Measurements from ENCODE around the gene NCOA4. TPM values are rescaled to one million over a fixed set of nuclear protein-coding genes. Genes with fewer than 3 reads are reported as not detected.
A peak's percentile ranks its signal among the peaks of the same experiment; 100 is the strongest.
"Not testable (repeated sequence)": the region's sequence is repeated elsewhere in the genome, so short reads cannot be mapped to it uniquely, and the experiment has no call there.

Gene NCOA4
- total RNA-seq, 1 donor from 2014 or later = 187 TPM

GRCh38 chr10:45997994-45998763 is 32.2 kb downstream of the NCOA4 start:
- Histone ChIP-seq H3K27me3 (no peaks in the 10 kb centered on the region), H3K4me3 (no peak overlapping the region), H3K4me1 (no peaks in the 10 kb centered on the region), H3K27ac (no peak overlapping the region), H3K36me3 (peaks cover 52% of the 10 kb centered on the region), H3K9me3 (no peaks in the 10 kb centered on the region)
- no peak for DNase-seq
- intact Hi-C loops (cut with DNase I) = no loop called here
- peak; percentile 63 for ATAC-seq
- TF ChIP-seq, protein P1, sequence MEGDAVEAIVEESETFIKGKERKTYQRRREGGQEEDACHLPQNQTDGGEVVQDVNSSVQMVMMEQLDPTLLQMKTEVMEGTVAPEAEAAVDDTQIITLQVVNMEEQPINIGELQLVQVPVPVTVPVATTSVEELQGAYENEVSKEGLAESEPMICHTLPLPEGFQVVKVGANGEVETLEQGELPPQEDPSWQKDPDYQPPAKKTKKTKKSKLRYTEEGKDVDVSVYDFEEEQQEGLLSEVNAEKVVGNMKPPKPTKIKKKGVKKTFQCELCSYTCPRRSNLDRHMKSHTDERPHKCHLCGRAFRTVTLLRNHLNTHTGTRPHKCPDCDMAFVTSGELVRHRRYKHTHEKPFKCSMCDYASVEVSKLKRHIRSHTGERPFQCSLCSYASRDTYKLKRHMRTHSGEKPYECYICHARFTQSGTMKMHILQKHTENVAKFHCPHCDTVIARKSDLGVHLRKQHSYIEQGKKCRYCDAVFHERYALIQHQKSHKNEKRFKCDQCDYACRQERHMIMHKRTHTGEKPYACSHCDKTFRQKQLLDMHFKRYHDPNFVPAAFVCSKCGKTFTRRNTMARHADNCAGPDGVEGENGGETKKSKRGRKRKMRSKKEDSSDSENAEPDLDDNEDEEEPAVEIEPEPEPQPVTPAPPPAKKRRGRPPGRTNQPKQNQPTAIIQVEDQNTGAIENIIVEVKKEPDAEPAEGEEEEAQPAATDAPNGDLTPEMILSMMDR (IDR thresholded peaks at IDR 0.05) = no peak

- no peaks in the 10 kb centered on the region for H3K9me3 ChIP-seq
- TF ChIP-seq, protein P1 (IDR thresholded peaks at IDR 0.05) = no peak
- intact Hi-C loops (cut with DNase I) = no loop called here
- no peak for DNase-seq
- peaks cover 50% of the 10 kb centered on the region for H3K36me3 ChIP-seq
- H3K27ac ChIP-seq = no peak overlapping the region
- no peaks in the 10 kb centered on the region for H3K27me3 ChIP-seq
- no peak overlapping the region for H3K4me3 ChIP-seq
- ATAC-seq = no peak
- no peaks in the 10 kb centered on the region for H3K4me1 ChIP-seq
Observed at GRCh38 chr10:45997557-45997956, 32.9 kb downstream of the NCOA4 start.

DNA sequence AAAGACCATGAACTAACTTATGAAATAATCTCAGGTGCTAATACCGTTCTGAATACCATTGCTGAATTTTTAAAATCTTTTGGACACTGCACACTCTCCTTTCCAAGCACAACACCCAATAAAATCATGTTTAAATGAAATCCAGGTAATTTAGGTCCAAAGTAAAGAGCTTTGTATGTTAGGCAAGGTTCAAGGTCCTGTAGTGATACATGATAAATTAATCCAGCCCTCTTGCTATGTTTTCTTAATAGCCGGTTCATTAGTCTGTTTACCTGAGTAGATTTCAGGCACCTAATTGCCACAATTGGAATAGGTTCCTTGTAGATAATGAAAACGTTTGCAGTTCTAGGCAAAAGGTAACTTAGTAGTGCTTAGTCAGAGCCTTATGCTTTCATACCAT is 44.8 kb downstream of the NCOA4 start:
- H3K4me1 ChIP-seq; ATAC-seq; DNase-seq; intact Hi-C loops (cut with DNase I); H3K4me3 ChIP-seq; H3K27me3 ChIP-seq; H3K27ac ChIP-seq; H3K9me3 ChIP-seq: not testable (repeated sequence)
- H3K36me3 ChIP-seq = peaks cover 45% of the 10 kb centered on the region

DNA sequence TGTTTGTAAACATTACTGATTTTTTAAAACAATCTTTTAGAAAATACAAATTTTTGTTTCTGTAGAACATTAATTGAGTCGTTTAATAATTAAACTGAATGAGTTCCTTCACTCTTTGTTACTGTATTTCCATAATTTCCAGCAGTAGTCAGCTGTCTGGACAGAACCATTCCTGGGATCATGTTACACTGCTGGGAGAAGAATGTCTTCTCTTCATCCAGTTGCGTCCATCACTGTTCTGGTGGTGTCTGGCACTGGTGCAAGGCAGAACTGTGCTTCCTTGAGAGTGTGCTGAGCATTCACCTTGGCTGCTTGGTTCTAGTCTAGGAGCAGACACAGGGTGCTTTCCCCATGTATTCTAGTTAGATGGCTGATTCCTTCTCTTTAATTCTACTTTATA is 46.0 kb downstream of the NCOA4 start:
- H3K27me3 ChIP-seq; DNase-seq; H3K9me3 ChIP-seq; H3K4me1 ChIP-seq; H3K27ac ChIP-seq; intact Hi-C loops (cut with DNase I); H3K4me3 ChIP-seq; ATAC-seq: not testable (repeated sequence)
- H3K36me3 ChIP-seq = peaks cover 35% of the 10 kb centered on the region

- H3K27ac ChIP-seq; H3K4me3 ChIP-seq; DNase-seq; H3K27me3 ChIP-seq; H3K9me3 ChIP-seq; H3K4me1 ChIP-seq; intact Hi-C loops (cut with DNase I): not testable (repeated sequence)
- ATAC-seq = peak; percentile 91
- TF ChIP-seq, protein P1 (IDR thresholded peaks at IDR 0.05) = peak; percentile 42
- peaks cover 27% of the 10 kb centered on the region for H3K36me3 ChIP-seq
Observed at GRCh38 chr10:45983538-45984186, 46.8 kb downstream of the NCOA4 start.

DNA sequence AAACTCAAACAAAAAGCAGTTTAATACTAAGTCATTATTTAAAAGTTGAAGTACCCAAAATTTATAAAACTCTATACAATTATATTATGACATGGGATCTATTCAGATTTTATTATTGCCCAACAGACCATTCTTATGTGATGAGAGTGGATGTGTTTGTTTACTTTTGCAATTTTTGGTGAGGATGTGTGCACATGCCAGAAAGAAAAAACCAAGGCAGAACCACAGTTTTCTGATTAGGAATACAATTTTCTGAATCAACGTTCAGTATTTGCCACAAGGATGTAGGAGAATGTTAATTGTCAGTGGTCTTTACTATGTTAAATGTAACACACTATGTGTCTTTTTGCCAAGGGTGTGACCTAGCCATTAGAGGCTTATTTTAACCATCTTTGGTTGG is 49.1 kb downstream of the NCOA4 start:
- intact Hi-C loops (cut with DNase I); H3K4me1 ChIP-seq; H3K27ac ChIP-seq; H3K27me3 ChIP-seq; ATAC-seq; H3K4me3 ChIP-seq; DNase-seq; H3K9me3 ChIP-seq: not testable (repeated sequence)
- H3K36me3 ChIP-seq = peaks cover 35% of the 10 kb centered on the region

GRCh38 chr10:45978554-45978953 is 51.9 kb downstream of the NCOA4 start:
- DNase-seq; intact Hi-C loops (cut with DNase I); H3K4me3 ChIP-seq: not testable (repeated sequence)

DNA sequence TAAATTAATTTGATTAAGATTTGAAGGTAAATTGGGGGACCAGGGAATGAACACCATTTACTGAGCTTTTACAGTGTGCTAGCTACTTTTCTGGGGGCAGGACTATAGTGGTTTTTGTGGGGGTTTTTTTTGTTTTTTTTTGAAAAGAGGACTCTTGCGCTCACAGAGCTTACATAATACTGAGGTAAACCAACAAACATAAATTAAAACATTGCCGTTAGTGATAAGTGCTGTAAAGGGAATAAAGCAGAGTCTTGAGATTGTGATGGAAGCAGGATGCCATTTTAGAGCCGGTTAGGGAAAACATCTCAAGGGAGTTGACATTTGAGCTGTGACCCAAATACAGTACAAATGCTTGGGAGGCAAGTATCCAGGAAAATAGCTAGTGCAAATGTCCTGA is 56.4 kb downstream of the NCOA4 start:
- ATAC-seq; intact Hi-C loops (cut with DNase I); DNase-seq; H3K4me3 ChIP-seq; H3K27me3 ChIP-seq; H3K27ac ChIP-seq; H3K9me3 ChIP-seq: not testable (repeated sequence)
- H3K4me1 ChIP-seq = peaks cover 14% of the 10 kb centered on the region
- H3K36me3 ChIP-seq = peaks cover 16% of the 10 kb centered on the region

More at GRCh38 chr10:45978554-45978953, 51.9 kb downstream of the NCOA4 start:
- not testable (repeated sequence) for H3K9me3 ChIP-seq, H3K27me3 ChIP-seq, ATAC-seq, H3K4me1 ChIP-seq, H3K27ac ChIP-seq
- H3K36me3 ChIP-seq = peaks cover 21% of the 10 kb centered on the region

DNA sequence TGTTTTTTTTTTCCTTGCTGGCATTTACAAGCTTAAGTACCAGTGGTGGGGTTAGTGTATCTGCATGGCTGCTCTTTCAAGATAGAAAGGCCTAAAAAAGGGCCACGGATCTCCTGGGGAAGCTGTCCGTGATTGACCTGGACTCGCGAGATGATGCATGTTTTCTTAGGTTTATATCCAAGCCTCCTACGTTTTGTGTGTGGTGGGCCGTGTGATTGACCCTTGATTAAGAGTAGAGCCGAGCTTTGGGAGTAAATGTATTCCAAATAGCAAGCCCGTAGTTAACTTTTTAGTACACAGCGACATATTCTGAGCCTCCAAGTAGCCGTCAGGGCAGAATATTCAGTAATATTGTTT is 57.6 kb downstream of the NCOA4 start:
- DNase-seq; intact Hi-C loops (cut with DNase I); H3K27me3 ChIP-seq; H3K9me3 ChIP-seq: not testable (repeated sequence)
- Histone ChIP-seq H3K27ac (peak overlapping the region; percentile 65), H3K4me3 (peak overlapping the region; percentile 85), H3K4me1 (peaks cover 14% of the 10 kb centered on the region), H3K36me3 (peaks cover 13% of the 10 kb centered on the region)
- ATAC-seq = peak; percentile 4

DNA sequence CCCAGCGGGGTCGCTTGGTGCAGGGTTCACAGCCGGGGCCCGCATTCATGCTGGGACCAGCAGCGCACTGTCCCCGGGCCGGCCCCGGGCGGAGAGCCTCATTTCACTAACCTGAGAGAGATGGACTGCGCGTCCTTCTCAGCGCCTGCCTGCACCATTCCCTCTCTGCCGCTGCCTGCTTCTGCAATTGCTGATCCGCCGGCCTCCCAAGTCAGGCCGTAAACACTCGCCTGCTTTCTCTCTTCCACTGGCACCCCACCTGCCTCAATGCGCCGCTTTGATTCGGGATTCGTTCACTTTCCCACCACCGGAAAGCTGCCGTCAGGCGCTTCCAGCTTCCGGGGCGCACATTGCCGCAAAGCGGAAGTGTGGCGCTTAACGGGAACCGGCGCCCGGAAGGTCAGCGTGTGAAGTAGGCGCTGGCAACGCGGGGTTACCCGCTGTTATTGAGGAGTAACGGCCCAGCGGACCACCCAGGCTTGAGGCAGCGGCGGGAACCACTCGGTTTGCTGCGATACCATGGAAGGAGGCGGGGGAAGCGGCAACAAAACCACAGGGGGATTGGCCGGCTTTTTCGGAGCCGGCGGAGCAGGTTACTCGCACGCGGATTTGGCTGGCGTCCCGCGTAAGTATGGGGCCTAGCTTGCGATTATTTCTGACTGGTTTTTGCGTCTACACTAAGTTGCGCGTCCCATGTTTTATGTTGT is 58.2 kb downstream of the NCOA4 start, which contains the start of gene TIMM23:
TSS of gene TIMM23 (plus strand) at position 384 of the 707 bp plus-strand sequence. CDS start at position 520, 136 bp downstream.
- intact Hi-C loops (cut with DNase I); H3K9me3 ChIP-seq; H3K27me3 ChIP-seq; H3K36me3 ChIP-seq: not testable (repeated sequence)
- Histone ChIP-seq H3K4me1 (peaks cover 17% of the 10 kb centered on the region), H3K27ac (peak within 1 kb of the TSS; percentile 76), H3K4me3 (peak within 1 kb of the TSS; percentile 85)
- peak; percentile 99 for ATAC-seq
- peak; percentile 94 for DNase-seq

Data from upper lobe of right lung (tissue), 1 donor.